A673 (cell line): ENCODE measurements around the gene SLC9A8. TPM values are rescaled to one million over a fixed set of nuclear protein-coding genes. Genes with fewer than 3 reads are reported as not detected.

Source experiments
- BruUV-seq: library from RNA; stranded (reverse); fragments of 400-500 nt; replicated peaks from 2 replicates; lab custom pipeline; 2021; lab: Mats Ljungman, UMichigan
- CTCF ChIA-PET: fragments of 300-600 bp; sonication (Branson Sonifier 250); formaldehyde crosslinking; loops from one replicate; lab custom pipeline; 2022; ENCODE audit warnings: antibody characterized with exemption; lab: Charles Lee
- POLR2A ChIA-PET: fragments of 300-600 bp; sonication (Branson Sonifier 250); formaldehyde crosslinking; loops from one replicate; lab custom pipeline; 2022; ENCODE audit warnings: antibody characterized with exemption; ENCODE audit not compliant: low non-redundant PET; lab: Charles Lee
- DNase-seq: peaks from one replicate; pipeline ENCODE4 v3.0.0-alpha.2; 2015; ENCODE audit warnings: low spot score
- H3K27ac ChIP-seq: fragments of 200-600 bp; sonication (generic); 2 replicates; pipeline ENCODE4 v1.5.1; 2016; ENCODE audit warnings: mixed run types, low read depth, mild to moderate bottlenecking, mixed read lengths, antibody characterized with exemption, low read length; ENCODE audit not compliant: poor library complexity, severe bottlenecking
- H3K27me3 ChIP-seq: fragments of 200-600 bp; sonication (generic); replicated peaks from 2 replicates; pipeline ENCODE4 v1.6.1; 2017; ENCODE audit warnings: mixed run types, low read depth, mild to moderate bottlenecking, mixed read lengths, antibody characterized with exemption, low read length; ENCODE audit not compliant: insufficient read depth, poor library complexity
- H3K36me3 ChIP-seq: fragments of 200-600 bp; sonication (generic); 2 replicates; pipeline ENCODE4 v1.6.1; 2016; ENCODE audit warnings: mixed run types, mild to moderate bottlenecking, mixed read lengths, antibody characterized with exemption, low read length; ENCODE audit not compliant: insufficient read depth, poor library complexity, severe bottlenecking
- H3K4me1 ChIP-seq: fragments of 200-600 bp; sonication (generic); 2 replicates; pipeline ENCODE4 v1.6.1; 2017; ENCODE audit warnings: mixed run types, mild to moderate bottlenecking, mixed read lengths, antibody characterized with exemption, low read length; ENCODE audit not compliant: insufficient read depth, poor library complexity, severe bottlenecking
- H3K4me3 ChIP-seq: fragments of 200-600 bp; sonication (generic); 2 replicates; pipeline ENCODE4 v1.5.1; 2016; ENCODE audit warnings: low read depth, mixed run types, mild to moderate bottlenecking, mixed read lengths, low read length; ENCODE audit not compliant: poor library complexity, severe bottlenecking
- H3K9me3 ChIP-seq: fragments of 200-600 bp; sonication (generic); 2 replicates; pipeline ENCODE4 v1.6.1; 2016; ENCODE audit warnings: mixed run types, low read depth, mild to moderate bottlenecking, mixed read lengths, antibody characterized with exemption, low read length; ENCODE audit not compliant: poor library complexity, severe bottlenecking
- CTCF ChIP-seq: fragments of 300-800, 200-600 bp; sonication (generic); conservative IDR thresholded peaks from 2 replicates; pipeline ENCODE4 v1.5.1; 2017; ENCODE audit warnings: low read depth, mild to moderate bottlenecking, antibody characterized with exemption, low read length, moderate library complexity, mixed read lengths
- EZH2 ChIP-seq: fragments of 200-600 bp; sonication (generic); IDR thresholded peaks from 2 replicates; pipeline ENCODE4 v1.6.1; 2017; ENCODE audit warnings: borderline replicate concordance, low read depth, mild to moderate bottlenecking, mixed read lengths, antibody characterized with exemption, low read length; ENCODE audit not compliant: poor library complexity, severe bottlenecking
- intact Hi-C: fragments of 100-400 bp; cut with micrococcal nuclease; formaldehyde crosslinking; loops from one replicate; pipeline ENCODE4 v1.10.0; 2022; ENCODE audit not compliant: unreplicated experiment
- total RNA-seq: library from RNA; stranded (reverse); gene quantifications from 2 replicates; pipeline ENCODE4 v1.2.3, GENCODE V29; 2021

Gene SLC9A8
- total RNA-seq, 1 experiment from 2014 or later, result 9.8 TPM

- Histone ChIP-seq H3K27ac (no peak overlapping the region), H3K27me3 (no peaks in the 10 kb centered on the region), H3K4me3 (no peak overlapping the region), H3K36me3 (no peaks in the 10 kb centered on the region), H3K4me1 (no peaks in the 10 kb centered on the region), H3K9me3 (no peaks in the 10 kb centered on the region)
- TF ChIP-seq EZH2 (no peak), CTCF (peak; percentile 91)
- ChIA-PET POLR2A (no interaction called here), CTCF (interaction anchor here (1.0 to 2.1 kb wide), 5 partner anchors 15 to 347 kb away, joined by 3 to 13 read pairs (median 4); no protein-coding TSS in a partner anchor)
- DNase-seq, result peak; percentile 77
- no TSS peak for BruUV-seq
- intact Hi-C loops, result loop anchor here (2.0 to 5.0 kb wide), 2 partner anchors 278 to 346 kb away; no protein-coding TSS in a partner anchor
Measured at GRCh38 chr20:49888212-49889000, 75.8 kb downstream of the SLC9A8 start.

- intact Hi-C loops, result loop anchor here (2.0 to 5.0 kb wide), 2 partner anchors 278 to 347 kb away; no protein-coding TSS in a partner anchor
- no TSS peak for BruUV-seq
- POLR2A ChIA-PET, result no interaction called here
Measured at GRCh38 chr20:49889001-49889934, 76.6 kb downstream of the SLC9A8 start.

GRCh38 chr20:49889935-49890333 is 77.3 kb downstream of the SLC9A8 start:
- no peak for DNase-seq
- no TSS peak for BruUV-seq
- Histone ChIP-seq H3K9me3 (no peaks in the 10 kb centered on the region), H3K27ac (no peak overlapping the region), H3K4me3 (no peak overlapping the region), H3K4me1 (no peaks in the 10 kb centered on the region), H3K36me3 (no peaks in the 10 kb centered on the region), H3K27me3 (no peaks in the 10 kb centered on the region)
- CTCF ChIA-PET, result interaction anchor here (0.5 kb wide), 1 partner anchor 189 kb away, joined by 3 read pairs; no protein-coding TSS in a partner anchor
- POLR2A ChIA-PET, result no interaction called here
- intact Hi-C loops, result loop anchor here (2.0 to 5.0 kb wide), 2 partner anchors 279 to 348 kb away; no protein-coding TSS in a partner anchor
- TF ChIP-seq EZH2, result no peak
- no peak for TF ChIP-seq CTCF

More at GRCh38 chr20:49889001-49889934, 76.6 kb downstream of the SLC9A8 start:
- DNase-seq, result no peak
- Histone ChIP-seq H3K9me3 (no peaks in the 10 kb centered on the region), H3K4me1 (no peaks in the 10 kb centered on the region), H3K36me3 (no peaks in the 10 kb centered on the region), H3K4me3 (no peak overlapping the region), H3K27ac (no peak overlapping the region), H3K27me3 (no peaks in the 10 kb centered on the region)
- no peak for TF ChIP-seq EZH2
- CTCF ChIA-PET, result interaction anchor here (0.5 to 2.1 kb wide), 6 partner anchors 14 to 348 kb away, joined by 3 to 13 read pairs (median 4); no protein-coding TSS in a partner anchor
